Keratinocyte (primary cell): ENCODE measurements around the gene PARN. TPM values are rescaled to one million over a fixed set of nuclear protein-coding genes. Genes with fewer than 3 reads are reported as not detected.

ENCODE experiments used
- DNase-seq: peaks from one replicate; pipeline ENCODE4 v3.0.0-alpha.2; 2011; ENCODE audit warnings: low read depth, missing footprints, low spot score
- FAIRE-seq: peaks from 2 replicates; lab custom pipeline; 2011; peaks lifted over from hg19 to GRCh38; lab: Jason Lieb, UNC
- H2AFZ ChIP-seq: 2 replicates; pipeline ENCODE4 v1.6.0; 2012; ENCODE audit warnings: low read length, control low read depth, inconsistent platforms; ENCODE audit not compliant: control insufficient read depth
- H3K27ac ChIP-seq: 2 replicates; pipeline ENCODE4 v1.5.1; 2011; ENCODE audit warnings: low read length; ENCODE audit not compliant: control insufficient read depth, insufficient read depth
- H3K27me3 ChIP-seq: 3 replicates; pipeline ENCODE4 v1.6.0; 2011; ENCODE audit warnings: low read length; ENCODE audit not compliant: control insufficient read depth, insufficient read depth; ENCODE audit errors: extremely low read depth
- H3K36me3 ChIP-seq, 2 experiments: 2 replicates in 1 of 2; 3 replicates in 1 of 2; pipeline ENCODE4 v1.5.1; 2011; ENCODE audit warnings: low read length in 2 of 2, mild to moderate bottlenecking in 1 of 2; ENCODE audit not compliant: control insufficient read depth in 2 of 2, insufficient read depth in 2 of 2; ENCODE audit errors: extremely low read depth in 1 of 2
- H3K4me1 ChIP-seq: 3 replicates; pipeline ENCODE4 v1.5.1; 2011; ENCODE audit warnings: low read length; ENCODE audit not compliant: control insufficient read depth, insufficient read depth; ENCODE audit errors: extremely low read depth
- H3K4me2 ChIP-seq: 3 replicates; pipeline ENCODE4 v1.6.0; 2011; ENCODE audit warnings: low read depth, low read length; ENCODE audit not compliant: control insufficient read depth, insufficient read depth; ENCODE audit errors: extremely low read depth
- H3K4me3 ChIP-seq, 3 experiments: fragments of 200-600 bp in 1 of 3; sonication (generic) in 1 of 3; 2 replicates in 2 of 3; 3 replicates in 1 of 3; pipeline ENCODE4 v1.5.1; 2011 to 2016; ENCODE audit warnings: low read length in 3 of 3, mild to moderate bottlenecking in 3 of 3, control low read depth in 2 of 3, inconsistent platforms in 1 of 3, low read depth in 1 of 3, mixed read lengths in 1 of 3, mixed run types in 1 of 3, moderate library complexity in 1 of 3; ENCODE audit not compliant: control insufficient read depth in 2 of 3, insufficient read depth in 2 of 3; ENCODE audit errors: extremely low read depth in 1 of 3
- H3K79me2 ChIP-seq: 2 replicates; pipeline ENCODE4 v1.6.0; 2012; ENCODE audit warnings: low read length; ENCODE audit not compliant: control insufficient read depth, insufficient read depth
- H3K9ac ChIP-seq: 3 replicates; pipeline ENCODE4 v1.6.0; 2011; ENCODE audit warnings: low read length; ENCODE audit not compliant: control insufficient read depth, insufficient read depth; ENCODE audit errors: extremely low read depth
- H3K9me1 ChIP-seq: 3 replicates; pipeline ENCODE4 v1.6.0; 2011; ENCODE audit warnings: low read length; ENCODE audit not compliant: control insufficient read depth, insufficient read depth; ENCODE audit errors: extremely low read depth
- H3K9me3 ChIP-seq: 2 replicates; pipeline ENCODE4 v1.5.1; 2012; ENCODE audit warnings: low read depth, low read length; ENCODE audit not compliant: control insufficient read depth
- H4K20me1 ChIP-seq: 3 replicates; pipeline ENCODE4 v1.6.0; 2011; ENCODE audit warnings: low read length; ENCODE audit not compliant: control insufficient read depth, insufficient read depth; ENCODE audit errors: extremely low read depth
- EZH2 ChIP-seq: IDR thresholded peaks from one replicate; pipeline ENCODE4 v1.6.1; 2012; ENCODE audit warnings: inconsistent platforms, mild to moderate bottlenecking, low read length, moderate library complexity
- dilution Hi-C: fragments of 300-500 bp; cut with MboI; formaldehyde crosslinking; loops from one replicate; pipeline ENCODE4 v1.7.0; 2020; ENCODE audit warnings: low sequenced_read_pairs; ENCODE audit not compliant: extremely low pct_ligation_motif_present
- polyA plus RNA-seq, 5 experiments: library from polyadenylated mRNA; depleted of rRNA in 3 of 5; stranded (reverse) in 3 of 5; stranded (forward) in 1 of 5; unstranded in 1 of 5; fragments of >200 nt; gene quantifications; 1 replicate in 1 of 5; 2 replicates in 3 of 5; 3 replicates in 1 of 5; pipeline versions ENCODE4 v1.2.1 to v1.2.3, GENCODE V29; 2011 to 2012; ENCODE audit warnings: missing spikeins in 2 of 5, low read depth in 1 of 5, low replicate concordance in 1 of 5
- TF ChIP-seq, protein P1 (sequence below), 3 experiments: IDR thresholded peaks in 1 of 3; conservative IDR thresholded peaks in 1 of 3; optimal IDR thresholded peaks in 1 of 3; 2 replicates in 2 of 3; 3 replicates in 1 of 3; pipeline versions ENCODE3 to v1.5.1; 2011; ENCODE audit warnings: low read length in 3 of 3, mild to moderate bottlenecking in 3 of 3, moderate library complexity in 2 of 3, control low read depth in 1 of 3, inconsistent platforms in 1 of 3; ENCODE audit not compliant: insufficient read depth in 2 of 3; ENCODE audit errors: extremely low read depth in 1 of 3

Gene PARN
- polyA plus RNA-seq, 1 donor (not counting 4 experiments of a cell fraction or from before 2014, with no cell fraction given) = 40.8 TPM

DNA sequence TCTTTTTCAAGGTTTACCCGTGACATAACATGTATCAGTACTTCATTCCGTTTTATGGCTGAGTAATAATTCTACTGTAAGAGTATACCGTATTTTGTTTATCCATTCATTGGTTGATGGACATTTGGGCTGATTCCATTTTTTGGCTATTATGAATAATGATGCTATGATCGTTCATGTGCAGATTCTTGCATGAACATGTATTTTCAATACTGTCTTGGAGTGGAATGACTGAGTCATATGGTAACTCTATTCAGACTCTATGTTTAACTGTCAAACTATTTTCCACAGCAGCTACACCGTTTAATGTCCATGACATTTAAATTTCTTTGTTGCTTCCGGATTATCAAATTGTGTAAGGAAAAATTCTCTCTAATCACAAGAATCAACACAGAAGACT, 20.6 kb upstream of the PARN start:
- TF ChIP-seq, protein P1, sequence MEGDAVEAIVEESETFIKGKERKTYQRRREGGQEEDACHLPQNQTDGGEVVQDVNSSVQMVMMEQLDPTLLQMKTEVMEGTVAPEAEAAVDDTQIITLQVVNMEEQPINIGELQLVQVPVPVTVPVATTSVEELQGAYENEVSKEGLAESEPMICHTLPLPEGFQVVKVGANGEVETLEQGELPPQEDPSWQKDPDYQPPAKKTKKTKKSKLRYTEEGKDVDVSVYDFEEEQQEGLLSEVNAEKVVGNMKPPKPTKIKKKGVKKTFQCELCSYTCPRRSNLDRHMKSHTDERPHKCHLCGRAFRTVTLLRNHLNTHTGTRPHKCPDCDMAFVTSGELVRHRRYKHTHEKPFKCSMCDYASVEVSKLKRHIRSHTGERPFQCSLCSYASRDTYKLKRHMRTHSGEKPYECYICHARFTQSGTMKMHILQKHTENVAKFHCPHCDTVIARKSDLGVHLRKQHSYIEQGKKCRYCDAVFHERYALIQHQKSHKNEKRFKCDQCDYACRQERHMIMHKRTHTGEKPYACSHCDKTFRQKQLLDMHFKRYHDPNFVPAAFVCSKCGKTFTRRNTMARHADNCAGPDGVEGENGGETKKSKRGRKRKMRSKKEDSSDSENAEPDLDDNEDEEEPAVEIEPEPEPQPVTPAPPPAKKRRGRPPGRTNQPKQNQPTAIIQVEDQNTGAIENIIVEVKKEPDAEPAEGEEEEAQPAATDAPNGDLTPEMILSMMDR (optimal IDR thresholded peaks at IDR 0.05 in 1 of 3, IDR thresholded peaks at IDR 0.05 in 1 of 3, conservative IDR thresholded peaks at IDR 0.05 in 1 of 3; ENCODE audit: extremely low read depth in 1 of 3, insufficient read depth in 2 of 3, low read length in 3 of 3) = no peak
- TF ChIP-seq EZH2 = no peak

DNA sequence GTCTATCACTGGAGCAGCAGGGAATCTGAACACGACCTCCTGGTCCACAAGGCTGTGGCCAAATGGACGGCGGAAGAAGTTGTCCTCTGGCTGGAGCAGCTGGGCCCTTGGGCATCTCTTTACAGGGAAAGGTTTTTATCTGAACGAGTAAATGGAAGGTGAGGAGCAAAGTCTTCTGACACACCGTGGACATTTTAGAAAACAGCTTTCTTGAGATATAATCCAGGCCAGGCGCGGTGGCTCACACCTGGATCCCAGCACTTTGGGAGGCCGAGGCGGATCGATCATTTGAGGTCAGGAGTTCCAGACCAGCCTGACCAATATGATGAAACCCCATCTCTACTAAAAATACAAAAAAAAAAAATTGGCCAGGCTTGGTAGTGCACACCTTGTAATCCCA, 19.8 kb upstream of the PARN start:
- dilution Hi-C loops = no loop called here
- TF ChIP-seq EZH2 = no peak
- TF ChIP-seq, protein P1 (optimal IDR thresholded peaks at IDR 0.05 in 1 of 3, IDR thresholded peaks at IDR 0.05 in 1 of 3, conservative IDR thresholded peaks at IDR 0.05 in 1 of 3; ENCODE audit: extremely low read depth in 1 of 3, insufficient read depth in 2 of 3, low read length in 3 of 3) = no peak
- Histone ChIP-seq H3K4me1 (peaks cover 16% of the 10 kb centered on the region), H3K4me2 (no peak overlapping the region), H2AFZ (no peak overlapping the region), H3K36me3 (peaks cover 25 to 41% of the 10 kb centered on the region in 2 experiments), H3K4me3 (no peak overlapping the region), H3K9me1 (no peaks in the 10 kb centered on the region), H3K9me3 (no peaks in the 10 kb centered on the region), H3K27me3 (no peaks in the 10 kb centered on the region), H4K20me1 (peaks cover 5% of the 10 kb centered on the region), H3K79me2 (peaks cover 38% of the 10 kb centered on the region), H3K27ac (no peak overlapping the region), H3K9ac (no peak overlapping the region)
- FAIRE-seq (no peak), DNase-seq (no peak)

More for the DNA sequence above, 20.6 kb upstream of the PARN start:
- Histone ChIP-seq H3K4me1 (peaks cover 16% of the 10 kb centered on the region), H2AFZ (no peak overlapping the region), H3K9me1 (no peaks in the 10 kb centered on the region), H4K20me1 (peaks cover 5% of the 10 kb centered on the region), H3K27ac (peak overlapping the region; percentile 83), H3K27me3 (no peaks in the 10 kb centered on the region), H3K36me3 (peaks cover 22 to 38% of the 10 kb centered on the region in 2 experiments), H3K79me2 (peaks cover 31% of the 10 kb centered on the region), H3K9ac (peak overlapping the region; percentile 59), H3K4me3 (no peak overlapping the region), H3K9me3 (no peaks in the 10 kb centered on the region), H3K4me2 (peak overlapping the region; percentile 63)
- FAIRE-seq = peak; percentile 85
- DNase-seq = peak; percentile 75
- dilution Hi-C loops = no loop called here
